ENCODE data around the gene EFHD2.
"Not testable (repeated sequence)": the region's sequence is repeated elsewhere in the genome, so short reads cannot be mapped to it uniquely, and the experiment has no call there.

Gene EFHD2

GRCh38 chr1:15425521-15425920 lies 15.8 kb downstream of the EFHD2 start:
- Histone ChIP-seq H3K4me1 (ENCODE audit: control insufficient read depth, insufficient read depth, low read length) (no peaks in the 10 kb centered on the region), H3K27ac (ENCODE audit: low read depth, low read length) (no peak overlapping the region), H3K9me3 (ENCODE audit: control insufficient read depth, insufficient read depth, low read length) (no peaks in the 10 kb centered on the region), H3K27me3 (ENCODE audit: control insufficient read depth, insufficient read depth, low read length) (no peaks in the 10 kb centered on the region), H3K36me3 (ENCODE audit: control insufficient read depth, insufficient read depth, low read length) (0 out of 2 replicates have a peak, but pooled peaks cover 3% of the 10 kb centered on the region), H3K4me3 (ENCODE audit: low read depth, low read length) (no peak overlapping the region), H3K9ac (ENCODE audit: low read depth, low read length) (no peak overlapping the region)

- Histone ChIP-seq H3K36me3 (ENCODE audit: control insufficient read depth, insufficient read depth, low read length) (0 out of 2 replicates have a peak, but pooled peaks cover 3% of the 10 kb centered on the region), H3K9me3 (ENCODE audit: control insufficient read depth, insufficient read depth, low read length) (no peaks in the 10 kb centered on the region), H3K4me3 (ENCODE audit: low read depth, low read length) (no peak overlapping the region), H3K4me1 (ENCODE audit: control insufficient read depth, insufficient read depth, low read length) (no peaks in the 10 kb centered on the region), H3K27ac (ENCODE audit: low read depth, low read length) (no peak overlapping the region), H3K9ac (ENCODE audit: low read depth, low read length) (no peak overlapping the region), H3K27me3 (ENCODE audit: control insufficient read depth, insufficient read depth, low read length) (no peaks in the 10 kb centered on the region)
These were observed 16.3 kb downstream of the EFHD2 start for GRCh38 chr1:15425958-15426357.

- Histone ChIP-seq H3K4me1 (ENCODE audit: control insufficient read depth, insufficient read depth, low read length) (no peaks in the 10 kb centered on the region), H3K36me3 (ENCODE audit: control insufficient read depth, insufficient read depth, low read length) (0 out of 2 replicates have a peak, but pooled peaks cover 3% of the 10 kb centered on the region), H3K9me3 (ENCODE audit: control insufficient read depth, insufficient read depth, low read length) (no peaks in the 10 kb centered on the region), H3K4me3 (ENCODE audit: low read depth, low read length) (no peak overlapping the region), H3K27ac (ENCODE audit: low read depth, low read length) (no peak overlapping the region), H3K27me3 (ENCODE audit: control insufficient read depth, insufficient read depth, low read length) (no peaks in the 10 kb centered on the region), H3K9ac (ENCODE audit: low read depth, low read length) (no peak overlapping the region)
These were observed 17.0 kb downstream of the EFHD2 start for GRCh38 chr1:15426492-15427279.

- Histone ChIP-seq H3K9me3 (ENCODE audit: control insufficient read depth, insufficient read depth, low read length) (no peaks in the 10 kb centered on the region), H3K4me3 (ENCODE audit: low read depth, low read length) (no peak overlapping the region), H3K27me3 (ENCODE audit: control insufficient read depth, insufficient read depth, low read length) (no peaks in the 10 kb centered on the region), H3K27ac (ENCODE audit: low read depth, low read length) (no peak overlapping the region), H3K9ac (ENCODE audit: low read depth, low read length) (no peak overlapping the region), H3K4me1 (ENCODE audit: control insufficient read depth, insufficient read depth, low read length) (no peaks in the 10 kb centered on the region), H3K36me3 (ENCODE audit: control insufficient read depth, insufficient read depth, low read length) (0 out of 2 replicates have a peak, but pooled peaks cover 3% of the 10 kb centered on the region)
These were observed 17.6 kb downstream of the EFHD2 start for GRCh38 chr1:15427280-15427666.

- not testable (repeated sequence) for H3K27me3 ChIP-seq (ENCODE audit: control insufficient read depth, insufficient read depth, low read length); H3K9me3 ChIP-seq (ENCODE audit: control insufficient read depth, insufficient read depth, low read length); H3K4me3 ChIP-seq (ENCODE audit: low read depth, low read length); H3K27ac ChIP-seq (ENCODE audit: low read depth, low read length); H3K36me3 ChIP-seq (ENCODE audit: control insufficient read depth, insufficient read depth, low read length); H3K9ac ChIP-seq (ENCODE audit: low read depth, low read length); H3K4me1 ChIP-seq (ENCODE audit: control insufficient read depth, insufficient read depth, low read length)
These were observed 18.6 kb downstream of the EFHD2 start for GRCh38 chr1:15428252-15428651.

- H3K27ac ChIP-seq (ENCODE audit: low read depth, low read length): no peak overlapping the region
- no peaks in the 10 kb centered on the region for H3K4me1 ChIP-seq (ENCODE audit: control insufficient read depth, insufficient read depth, low read length)
These were observed 19.2 kb downstream of the EFHD2 start for GRCh38 chr1:15428815-15429435.

GRCh38 chr1:15429701-15430149 lies 20.0 kb downstream of the EFHD2 start:
- Histone ChIP-seq H3K9me3 (ENCODE audit: control insufficient read depth, insufficient read depth, low read length) (no peaks in the 10 kb centered on the region), H3K27ac (ENCODE audit: low read depth, low read length) (no peak overlapping the region), H3K36me3 (ENCODE audit: control insufficient read depth, insufficient read depth, low read length) (0 out of 2 replicates have a peak, but pooled peaks cover 3% of the 10 kb centered on the region), H3K4me3 (ENCODE audit: low read depth, low read length) (no peak overlapping the region), H3K9ac (ENCODE audit: low read depth, low read length) (no peak overlapping the region), H3K4me1 (ENCODE audit: control insufficient read depth, insufficient read depth, low read length) (no peaks in the 10 kb centered on the region), H3K27me3 (ENCODE audit: control insufficient read depth, insufficient read depth, low read length) (no peaks in the 10 kb centered on the region)

More at GRCh38 chr1:15428815-15429435, 19.2 kb downstream of the EFHD2 start:
- Histone ChIP-seq H3K4me3 (ENCODE audit: low read depth, low read length) (no peak overlapping the region), H3K9ac (ENCODE audit: low read depth, low read length) (no peak overlapping the region), H3K27me3 (ENCODE audit: control insufficient read depth, insufficient read depth, low read length) (no peaks in the 10 kb centered on the region), H3K9me3 (ENCODE audit: control insufficient read depth, insufficient read depth, low read length) (no peaks in the 10 kb centered on the region), H3K36me3 (ENCODE audit: control insufficient read depth, insufficient read depth, low read length) (0 out of 2 replicates have a peak, but pooled peaks cover 3% of the 10 kb centered on the region)

GRCh38 chr1:15430787-15431570 lies 21.3 kb downstream of the EFHD2 start:
- Histone ChIP-seq H3K4me1 (ENCODE audit: control insufficient read depth, insufficient read depth, low read length) (no peaks in the 10 kb centered on the region), H3K4me3 (ENCODE audit: low read depth, low read length) (no peak overlapping the region), H3K27ac (ENCODE audit: low read depth, low read length) (no peak overlapping the region), H3K9ac (ENCODE audit: low read depth, low read length) (no peak overlapping the region), H3K36me3 (ENCODE audit: control insufficient read depth, insufficient read depth, low read length) (0 out of 2 replicates have a peak, but pooled peaks cover 3% of the 10 kb centered on the region), H3K27me3 (ENCODE audit: control insufficient read depth, insufficient read depth, low read length) (no peaks in the 10 kb centered on the region), H3K9me3 (ENCODE audit: control insufficient read depth, insufficient read depth, low read length) (no peaks in the 10 kb centered on the region)

GRCh38 chr1:15431571-15431948 lies 21.9 kb downstream of the EFHD2 start:
- no peak overlapping the region for H3K9ac ChIP-seq (ENCODE audit: low read depth, low read length)
- H3K4me3 ChIP-seq (ENCODE audit: low read depth, low read length): no peak overlapping the region
- no peaks in the 10 kb centered on the region for H3K36me3 ChIP-seq (ENCODE audit: control insufficient read depth, insufficient read depth, low read length)
- no peaks in the 10 kb centered on the region for H3K4me1 ChIP-seq (ENCODE audit: control insufficient read depth, insufficient read depth, low read length)
- no peaks in the 10 kb centered on the region for H3K27me3 ChIP-seq (ENCODE audit: control insufficient read depth, insufficient read depth, low read length)
- no peak overlapping the region for H3K27ac ChIP-seq (ENCODE audit: low read depth, low read length)
- no peaks in the 10 kb centered on the region for H3K9me3 ChIP-seq (ENCODE audit: control insufficient read depth, insufficient read depth, low read length)

GRCh38 chr1:15432324-15432723 lies 22.6 kb downstream of the EFHD2 start:
- H3K4me3 ChIP-seq (ENCODE audit: low read depth, low read length): no peak overlapping the region
- no peaks in the 10 kb centered on the region for H3K4me1 ChIP-seq (ENCODE audit: control insufficient read depth, insufficient read depth, low read length)
- H3K36me3 ChIP-seq (ENCODE audit: control insufficient read depth, insufficient read depth, low read length): no peaks in the 10 kb centered on the region
- no peak overlapping the region for H3K27ac ChIP-seq (ENCODE audit: low read depth, low read length)
- no peaks in the 10 kb centered on the region for H3K9me3 ChIP-seq (ENCODE audit: control insufficient read depth, insufficient read depth, low read length)
- no peaks in the 10 kb centered on the region for H3K27me3 ChIP-seq (ENCODE audit: control insufficient read depth, insufficient read depth, low read length)
- H3K9ac ChIP-seq (ENCODE audit: low read depth, low read length): no peak overlapping the region

Measured in HUES48 (cell line).